Esophagus squamous epithelium (tissue), 5 donors: ENCODE measurements around the gene NAXE. TPM values are rescaled to one million over a fixed set of nuclear protein-coding genes. Genes with fewer than 3 reads are reported as not detected.

Experiments used
- DNase-seq: peaks from one replicate; lab custom pipeline; 2025; lab: John Stamatoyannopoulos, UW
- H3K27ac ChIP-seq, 4 donors: fragments of 200-600 bp; sonication (generic); one replicate each; pipeline ENCODE4 v1.5.1; 2016 to 2019; ENCODE audit warnings: mild to moderate bottlenecking in 1 of 4
- H3K27me3 ChIP-seq, 4 donors: fragments of 200-600 bp; sonication (generic); 1 replicate in 3 of 4; 2 replicates in 1 of 4; pipeline versions ENCODE4 v1.5.1 to v1.6.0; 2017 to 2021; ENCODE audit warnings: antibody characterized with exemption in 1 of 4
- H3K36me3 ChIP-seq, 3 donors: fragments of 200-600 bp; sonication (generic); one replicate each; pipeline ENCODE4 v1.5.1; 2016 to 2019
- H3K4me1 ChIP-seq, 3 donors: fragments of 200-600 bp; sonication (generic); one replicate each; pipeline ENCODE4 v1.5.1; 2017 to 2019
- H3K4me3 ChIP-seq, 4 donors: fragments of 200-600 bp; sonication (generic); 1 replicate in 3 of 4; 2 replicates in 1 of 4; pipeline ENCODE4 v1.5.1; 2016 to 2019; ENCODE audit warnings: mild to moderate bottlenecking in 2 of 4, moderate library complexity in 1 of 4
- H3K9me3 ChIP-seq, 3 donors: fragments of 200-600 bp; sonication (generic); one replicate each; pipeline ENCODE4 v1.5.1; 2016 to 2019
- CTCF ChIP-seq, 6 experiments: fragments of 450-650 bp in 4 of 6; fragments of 200-600 bp in 2 of 6; sonication (generic) in 2 of 6; IDR thresholded peaks; one replicate each; pipeline ENCODE4 v1.5.1; 2016 to 2019; ENCODE audit warnings: antibody characterized with exemption in 6 of 6, mild to moderate bottlenecking in 4 of 6, moderate library complexity in 4 of 6
- POLR2A ChIP-seq, 4 donors: fragments of 450-650 bp; IDR thresholded peaks; one replicate each; pipeline ENCODE4 v1.6.1; 2017; ENCODE audit warnings: antibody characterized with exemption in 4 of 4, mild to moderate bottlenecking in 4 of 4, moderate library complexity in 3 of 4
- WGBS, 2 donors: methylation state at CpG; one replicate each; pipeline ENCODE4 v1.1.5; 2018; 5-methylcytosine and 5-hydroxymethylcytosine counted together
- intact Hi-C: fragments of 100-400 bp; cut with DNase I; formaldehyde crosslinking; loops from one replicate; pipeline ENCODE4 v1.15.0; 2022
- total RNA-seq, 4 donors: library from RNA; depleted of rRNA; stranded (reverse); fragments of >200 nt; gene quantifications; one replicate each; pipeline ENCODE4 v1.1.0, GENCODE V29; 2016
- donor health status: DM: yes; HTN: yes; CAD: no.

Gene NAXE
- total RNA-seq, 4 donors from 2014 or later: 36.5 to 64.4 (median 52.8) TPM

- H3K27me3 ChIP-seq: no peaks in the 10 kb centered on the region
- peak overlapping the region in 1 of 4 donors; percentile 5 for H3K4me3 ChIP-seq
- TF ChIP-seq POLR2A (IDR thresholded peaks at IDR 0.05): no peak
- no peak for TF ChIP-seq CTCF (IDR thresholded peaks at IDR 0.05)
- WGBS, 2 donors: 20 to 69% methylated on average over 1 to 9 of the region's 9 CpGs
- H3K27ac ChIP-seq: no peak overlapping the region
- no peaks in the 10 kb centered on the region for H3K9me3 ChIP-seq
- no peaks in the 10 kb centered on the region for H3K36me3 ChIP-seq
- intact Hi-C loops: loop anchor here (10.0 kb wide), 1 partner anchor 108 kb away; no protein-coding TSS in a partner anchor
- no peak for DNase-seq
- no peaks in the 10 kb centered on the region for H3K4me1 ChIP-seq
Observed at GRCh38 chr1:156582388-156583017, 9.1 kb upstream of the NAXE start.

DNA sequence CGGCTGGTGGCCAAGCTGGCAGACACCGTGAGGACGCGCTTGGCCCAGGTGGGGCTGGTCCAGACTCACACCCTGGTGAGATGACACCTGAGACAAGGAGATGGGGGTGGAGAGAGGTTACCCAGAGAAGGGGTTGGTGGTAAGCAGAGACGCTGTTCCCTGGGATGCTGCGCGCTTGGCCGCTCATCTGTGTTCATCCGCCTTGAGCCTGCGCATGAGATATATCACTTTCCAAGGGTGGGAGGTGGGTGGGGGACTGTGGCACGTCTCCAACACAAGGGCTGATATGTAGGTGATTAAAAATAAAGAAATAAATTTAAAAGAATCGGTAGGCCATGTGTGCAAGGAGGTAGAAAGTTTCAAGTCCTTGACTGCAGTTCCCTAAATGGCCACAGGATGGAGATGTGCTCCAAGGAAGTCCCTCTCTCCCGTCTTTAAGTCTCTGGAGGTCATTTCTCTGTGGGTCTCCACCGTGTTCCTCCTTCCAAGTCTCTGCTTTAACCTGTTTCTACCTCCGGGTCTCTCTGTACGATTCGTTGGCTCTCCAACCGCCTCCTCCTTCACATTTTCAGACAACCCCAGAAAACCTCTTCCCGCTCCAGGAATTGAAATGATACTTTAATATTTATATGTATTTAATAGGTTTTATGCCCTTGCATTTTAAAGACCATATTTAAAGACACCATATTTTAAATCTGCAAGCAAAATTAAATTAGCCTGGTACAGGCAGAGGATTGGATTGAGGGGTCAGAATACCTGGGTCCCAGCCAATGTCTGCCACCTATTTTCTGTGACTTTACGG, 7.6 kb upstream of the NAXE start:
- H3K9me3 ChIP-seq: no peaks in the 10 kb centered on the region
- WGBS, 2 donors: 45 to 53% methylated on average over 16 to 20 of the region's 20 CpGs
- H3K36me3 ChIP-seq: no peaks in the 10 kb centered on the region
- H3K27ac ChIP-seq: no peak overlapping the region
- no peaks in the 10 kb centered on the region for H3K27me3 ChIP-seq
- H3K4me3 ChIP-seq: no peak overlapping the region
- intact Hi-C loops: loop anchor here (10.0 kb wide), 1 partner anchor 109 kb away; no protein-coding TSS in a partner anchor
- H3K4me1 ChIP-seq: no peaks in the 10 kb centered on the region
- TF ChIP-seq CTCF (IDR thresholded peaks at IDR 0.05): peak; percentile 85 to 99 (median 93)
- no peak for TF ChIP-seq POLR2A (IDR thresholded peaks at IDR 0.05)
- DNase-seq: no peak

DNA sequence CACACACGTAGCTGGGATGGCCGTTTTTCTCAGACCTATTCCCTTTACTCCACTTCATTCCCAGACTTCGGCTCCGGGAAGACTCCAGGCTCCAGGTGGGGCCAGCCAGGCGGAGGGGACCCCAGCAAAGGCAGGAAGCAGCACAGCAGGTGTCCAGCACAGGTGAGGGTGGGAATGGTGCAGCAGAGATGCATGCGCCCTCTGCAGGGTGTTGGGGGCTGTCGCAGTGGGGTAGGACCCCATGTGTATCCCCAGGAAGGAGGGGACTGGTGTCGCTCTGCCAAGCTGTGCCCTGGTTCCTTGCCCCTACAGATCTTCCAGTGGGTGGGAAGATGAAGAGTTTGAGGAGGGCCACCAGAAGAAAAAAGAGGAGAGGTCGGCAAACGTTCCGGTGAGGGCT, 6.8 kb upstream of the NAXE start:
- 56 to 61% methylated on average over 4 to 6 of the region's 11 CpGs for WGBS, 2 donors
- DNase-seq: no peak
- no peak overlapping the region for H3K4me3 ChIP-seq
- no peaks in the 10 kb centered on the region for H3K36me3 ChIP-seq
- intact Hi-C loops: loop anchor here (10.0 kb wide), 1 partner anchor 110 kb away; no protein-coding TSS in a partner anchor
- H3K27ac ChIP-seq: no peak overlapping the region
- H3K9me3 ChIP-seq: no peaks in the 10 kb centered on the region
- H3K27me3 ChIP-seq: no peaks in the 10 kb centered on the region
- no peak for TF ChIP-seq POLR2A (IDR thresholded peaks at IDR 0.05)
- no peak for TF ChIP-seq CTCF (IDR thresholded peaks at IDR 0.05)
- no peaks in the 10 kb centered on the region for H3K4me1 ChIP-seq

- DNase-seq: no peak
- intact Hi-C loops: loop anchor here (10.0 kb wide), 1 partner anchor 112 kb away; no protein-coding TSS in a partner anchor
- Histone ChIP-seq H3K4me3 (no peak overlapping the region), H3K27ac (no peak overlapping the region), H3K36me3 (no peaks in the 10 kb centered on the region), H3K9me3 (no peaks in the 10 kb centered on the region), H3K27me3 (no peaks in the 10 kb centered on the region), H3K4me1 (peaks cover 0 to 8% (median 6%) of the 10 kb centered on the region in 3 donors)
- 44% methylated on average over 2 of the region's 4 CpGs; no CpG with 5 or more reads in 1 of the 2 donors for WGBS, 2 donors
- no peak for TF ChIP-seq POLR2A (IDR thresholded peaks at IDR 0.05)
- TF ChIP-seq CTCF (IDR thresholded peaks at IDR 0.05): no peak
Observed at GRCh38 chr1:156586323-156586722, 5.3 kb upstream of the NAXE start.
